Measurements from ENCODE around the gene LGR6. TPM values are rescaled to one million over a fixed set of nuclear protein-coding genes. Genes with fewer than 3 reads are reported as not detected.

The LGR6 gene, protein sequence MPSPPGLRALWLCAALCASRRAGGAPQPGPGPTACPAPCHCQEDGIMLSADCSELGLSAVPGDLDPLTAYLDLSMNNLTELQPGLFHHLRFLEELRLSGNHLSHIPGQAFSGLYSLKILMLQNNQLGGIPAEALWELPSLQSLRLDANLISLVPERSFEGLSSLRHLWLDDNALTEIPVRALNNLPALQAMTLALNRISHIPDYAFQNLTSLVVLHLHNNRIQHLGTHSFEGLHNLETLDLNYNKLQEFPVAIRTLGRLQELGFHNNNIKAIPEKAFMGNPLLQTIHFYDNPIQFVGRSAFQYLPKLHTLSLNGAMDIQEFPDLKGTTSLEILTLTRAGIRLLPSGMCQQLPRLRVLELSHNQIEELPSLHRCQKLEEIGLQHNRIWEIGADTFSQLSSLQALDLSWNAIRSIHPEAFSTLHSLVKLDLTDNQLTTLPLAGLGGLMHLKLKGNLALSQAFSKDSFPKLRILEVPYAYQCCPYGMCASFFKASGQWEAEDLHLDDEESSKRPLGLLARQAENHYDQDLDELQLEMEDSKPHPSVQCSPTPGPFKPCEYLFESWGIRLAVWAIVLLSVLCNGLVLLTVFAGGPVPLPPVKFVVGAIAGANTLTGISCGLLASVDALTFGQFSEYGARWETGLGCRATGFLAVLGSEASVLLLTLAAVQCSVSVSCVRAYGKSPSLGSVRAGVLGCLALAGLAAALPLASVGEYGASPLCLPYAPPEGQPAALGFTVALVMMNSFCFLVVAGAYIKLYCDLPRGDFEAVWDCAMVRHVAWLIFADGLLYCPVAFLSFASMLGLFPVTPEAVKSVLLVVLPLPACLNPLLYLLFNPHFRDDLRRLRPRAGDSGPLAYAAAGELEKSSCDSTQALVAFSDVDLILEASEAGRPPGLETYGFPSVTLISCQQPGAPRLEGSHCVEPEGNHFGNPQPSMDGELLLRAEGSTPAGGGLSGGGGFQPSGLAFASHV
- total RNA-seq = not detected in 2 replicates

DNA sequence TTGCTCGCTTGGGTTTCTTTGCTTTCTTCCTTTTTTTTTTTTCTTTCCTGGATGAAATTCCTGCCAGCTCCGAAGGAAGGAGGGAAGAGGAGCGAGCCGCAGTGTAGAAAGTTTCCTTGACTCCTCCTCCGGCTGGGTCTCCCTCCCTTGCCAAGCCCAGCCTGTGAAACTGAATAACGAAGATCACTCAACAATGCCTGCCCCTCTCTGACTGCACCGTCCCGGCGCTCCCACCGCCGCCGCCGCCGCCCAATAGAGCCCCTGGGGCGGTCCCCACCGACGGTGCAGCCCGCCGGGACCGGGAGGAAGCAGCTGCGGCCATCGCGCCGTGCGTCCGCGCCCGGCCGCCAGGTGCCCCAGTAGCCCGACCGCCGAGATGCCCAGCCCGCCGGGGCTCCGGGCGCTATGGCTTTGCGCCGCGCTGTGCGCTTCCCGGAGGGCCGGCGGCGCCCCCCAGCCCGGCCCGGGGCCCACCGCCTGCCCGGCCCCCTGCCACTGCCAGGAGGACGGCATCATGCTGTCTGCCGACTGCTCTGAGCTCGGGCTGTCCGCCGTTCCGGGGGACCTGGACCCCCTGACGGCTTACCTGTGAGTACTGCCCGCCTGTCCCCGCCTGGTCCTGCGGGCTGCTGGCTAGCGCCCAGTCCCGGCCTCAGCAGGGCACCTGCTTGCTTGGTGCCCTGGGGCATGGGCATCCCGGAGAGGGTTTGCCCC lies at the start of gene LGR6:
TSS of gene LGR6 (plus strand) at position 186 of the 714 bp plus-strand sequence. CDS start at position 377, 191 bp downstream.

DNA sequence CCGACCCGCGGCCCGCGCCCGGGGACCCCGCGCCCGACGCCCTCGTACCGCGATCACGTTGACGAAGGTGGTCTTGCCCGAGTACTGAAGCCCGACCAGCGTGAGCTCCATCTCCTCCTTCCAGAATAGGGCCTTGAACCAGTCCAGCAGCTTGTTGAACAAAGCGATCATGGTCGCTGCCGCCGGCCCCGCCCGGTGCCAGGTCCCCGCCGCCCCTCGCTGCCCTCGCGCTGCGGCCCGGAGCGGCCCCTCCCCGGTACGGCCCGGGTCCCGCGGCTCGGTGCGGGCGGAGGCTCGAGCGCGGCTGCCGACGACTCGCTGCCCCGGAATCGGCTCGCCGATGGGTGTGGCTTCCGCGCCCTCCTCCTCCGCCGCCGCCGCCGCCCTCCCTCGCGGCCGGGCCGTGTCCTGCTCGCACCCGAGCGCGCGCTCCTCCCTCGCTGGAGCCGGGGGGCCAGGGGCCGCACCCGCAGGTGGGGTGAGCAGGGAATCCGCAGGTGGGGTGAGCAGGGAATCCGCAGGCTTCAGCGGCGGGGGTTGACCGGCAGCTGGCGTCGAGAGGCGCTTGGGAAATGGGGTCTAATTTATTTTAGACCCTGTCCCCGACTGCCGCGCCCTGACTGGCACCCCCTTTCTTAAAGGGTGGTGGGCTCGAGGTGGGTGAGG lies 49.1 kb upstream of the LGR6 start, which contains the start of gene ARL8A:
TSS of gene ARL8A (minus strand) at position 336 of the 666 bp plus-strand sequence. CDS start at position 171, 165 bp downstream.

DNA sequence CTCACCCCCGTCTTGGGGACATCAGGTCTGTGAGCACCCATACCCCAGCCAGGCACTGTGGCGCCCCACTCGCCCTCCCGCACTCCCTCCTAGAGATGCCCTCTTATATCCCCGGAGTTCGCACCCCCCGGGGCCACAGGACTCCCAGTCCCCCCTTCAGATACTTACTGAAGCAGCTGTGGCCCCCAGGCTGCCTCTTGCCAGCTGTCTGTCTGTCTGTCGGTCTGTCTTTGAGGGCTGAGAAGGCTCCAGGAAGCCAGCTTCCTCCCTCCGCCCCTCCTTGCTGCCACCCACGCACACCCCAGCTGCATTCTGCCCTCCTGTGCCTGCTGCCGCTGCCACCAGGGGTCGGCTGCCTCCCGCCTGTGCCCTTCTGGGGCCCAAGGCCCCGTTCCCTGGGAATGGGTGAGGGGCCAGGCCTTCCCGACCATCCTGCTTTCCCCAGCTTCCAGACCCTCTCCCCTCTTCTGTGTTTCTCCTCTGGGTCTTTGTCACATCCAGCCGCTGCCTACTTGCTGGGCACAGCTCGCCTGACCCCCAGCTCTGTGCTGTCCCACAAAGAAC lies 33.1 kb upstream of the LGR6 start, which contains the start of gene PTPN7:
TSS of gene PTPN7 (minus strand) at position 226 of the 564 bp plus-strand sequence. CDS start 1,200 bp downstream, outside the sequence.

DNA sequence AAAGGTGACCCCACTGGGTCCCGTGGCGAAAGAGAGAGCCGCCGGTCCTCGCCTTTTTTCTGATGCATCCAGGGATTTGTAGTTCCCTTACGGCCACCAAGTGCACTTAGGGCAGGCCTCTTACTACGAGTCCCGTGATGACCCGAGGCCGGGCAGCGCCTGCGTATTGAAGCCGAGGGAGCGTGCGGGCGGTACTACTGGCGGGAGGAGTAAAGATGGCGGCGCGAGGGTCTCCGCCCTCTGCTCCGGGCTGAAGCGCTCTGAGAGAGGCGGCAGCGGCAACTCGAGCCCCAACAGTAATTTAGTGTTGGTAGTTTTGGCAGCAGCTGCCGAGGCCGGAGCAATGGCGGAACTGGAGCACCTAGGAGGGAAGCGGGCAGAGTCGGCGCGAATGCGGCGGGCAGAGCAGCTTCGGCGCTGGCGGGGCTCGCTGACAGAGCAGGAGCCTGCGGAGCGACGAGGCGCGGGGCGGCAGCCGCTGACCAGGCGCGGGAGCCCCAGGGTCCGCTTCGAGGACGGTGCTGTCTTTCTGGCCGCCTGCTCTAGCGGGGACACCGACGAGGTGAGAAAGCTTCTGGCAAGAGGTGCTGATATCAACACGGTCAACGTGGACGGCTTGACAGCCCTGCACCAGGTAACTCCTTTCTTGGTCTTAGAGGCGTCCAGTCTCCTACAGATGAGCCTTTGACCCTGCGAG lies 155.1 kb downstream of the LGR6 start, which contains the start of gene PPP1R12B:
TSS of gene PPP1R12B (plus strand) at position 191 of the 697 bp plus-strand sequence. CDS start at position 344, 153 bp downstream.

Other genes with a start within 250 kb of the LGR6 start
- gene LMOD1, start 247.3 kb upstream of the LGR6 start, total RNA-seq = 7.7 and 22.2 TPM in 2 replicates
- gene TIMM17A, start 238.3 kb upstream of the LGR6 start, total RNA-seq = 39.7 and 62.4 TPM in 2 replicates
- gene RNPEP, start 211.2 kb upstream of the LGR6 start, total RNA-seq = 69.1 and 122 TPM in 2 replicates
- gene ELF3, start 183.2 kb upstream of the LGR6 start, total RNA-seq = under 0.01 and 1.2 TPM in 2 replicates
- gene GPR37L1, start 70.9 kb upstream of the LGR6 start, total RNA-seq = not detected in 2 replicates
- gene ARL8A, start 49.1 kb upstream of the LGR6 start, total RNA-seq = 17.0 and 27.1 TPM in 2 replicates
- gene PTPN7, start 33.2 kb upstream of the LGR6 start, total RNA-seq = not detected in 2 replicates
- 5.3 and 51.3 TPM in 2 replicates for gene UBE2T, start 148.1 kb downstream of the LGR6 start, total RNA-seq
- gene PPP1R12B, start 154.9 kb downstream of the LGR6 start, total RNA-seq = 19.2 and 22.3 TPM in 2 replicates

Measured in smooth muscle cell of trachea (primary cell).